GM21619 (cell line): Measurements from ENCODE around the gene GLTP.
"Not testable (repeated sequence)": the region's sequence is repeated elsewhere in the genome, so short reads cannot be mapped to it uniquely, and the experiment has no call there.

ENCODE experiments used
- ATAC-seq: cut with Tn5 transposase; IDR thresholded peaks from one replicate; pipeline ENCODE4 v1.9.1; 2021; ENCODE audit not compliant: unreplicated experiment

GLTP gene

DNA sequence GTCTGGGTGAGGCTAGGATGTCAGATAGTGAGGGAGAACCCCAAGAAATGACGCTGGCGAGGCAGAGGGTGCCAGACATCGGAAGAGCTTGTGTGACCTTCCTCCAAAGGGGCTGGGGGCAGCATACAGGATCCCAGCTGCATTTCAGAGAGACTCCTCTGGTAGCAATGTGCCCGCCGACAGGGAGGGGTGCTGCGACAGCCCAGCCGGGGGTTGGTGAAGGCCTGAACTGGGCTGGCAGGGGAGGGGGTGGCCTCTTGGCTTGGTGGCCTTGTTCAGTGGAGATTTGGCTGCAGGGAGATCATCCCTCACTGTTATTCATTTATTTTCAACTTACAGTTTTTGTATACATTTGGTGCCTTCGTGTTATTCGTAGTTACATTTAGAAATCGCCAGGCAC lies 25.0 kb upstream of the GLTP start:
- no peak for ATAC-seq

- ATAC-seq = no peak
Observed at GRCh38 chr12:109902891-109903418, 22.6 kb upstream of the GLTP start.

GRCh38 chr12:109900752-109901580 lies 20.6 kb upstream of the GLTP start:
- peak; percentile 21 for ATAC-seq

DNA sequence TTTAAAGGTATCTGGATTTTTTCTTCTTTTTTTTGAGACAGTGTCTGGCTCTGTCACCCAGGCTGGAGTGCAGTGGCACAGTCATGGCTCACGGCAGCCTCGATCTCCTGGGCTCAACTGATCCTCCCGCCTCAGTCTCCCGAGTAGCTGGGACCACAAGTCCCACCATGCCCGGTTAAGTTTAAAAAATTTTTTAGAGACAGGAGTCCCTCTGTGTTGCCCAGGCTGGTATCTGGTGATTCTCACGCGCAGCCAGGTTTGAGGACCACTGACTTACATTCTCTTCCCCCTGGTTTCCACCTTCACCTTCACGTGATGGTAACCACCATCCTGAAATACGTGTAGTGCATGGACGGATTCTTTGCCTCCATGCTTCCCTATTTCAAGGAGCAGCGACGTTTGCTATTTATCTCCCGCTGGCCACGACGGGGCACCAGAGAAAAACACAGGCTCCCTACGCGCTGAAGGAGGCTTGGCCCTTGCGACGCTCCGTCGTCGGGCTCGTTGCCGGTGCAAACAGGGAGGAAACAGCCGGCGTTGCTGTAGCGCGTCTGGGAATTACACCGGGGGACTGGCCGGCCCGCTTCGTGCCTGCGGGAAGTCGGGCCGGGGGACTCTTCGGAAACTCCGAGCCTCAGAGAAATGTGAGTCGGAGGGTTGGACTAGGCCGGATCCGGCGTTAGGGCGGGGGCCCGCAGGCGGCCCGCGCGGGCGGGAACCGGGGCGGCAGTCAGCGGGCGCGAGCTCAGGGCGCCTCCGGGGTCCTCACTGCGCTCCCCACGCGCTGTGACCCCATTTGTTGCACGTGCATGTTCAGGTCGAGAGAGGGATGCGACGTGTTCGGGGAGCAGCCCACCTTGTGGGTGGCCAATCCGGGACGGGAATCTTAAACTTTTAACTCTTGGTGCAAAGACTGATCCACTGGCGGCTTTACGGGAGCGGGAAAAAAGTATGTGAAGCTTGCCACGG lies 19.7 kb upstream of the GLTP start, which contains the start of gene TCHP:
TCHP (plus strand) TSS at position 492 of the 969 bp plus-strand sequence. CDS start 2,753 bp downstream, outside the sequence.
- peak; percentile 79 for ATAC-seq

DNA sequence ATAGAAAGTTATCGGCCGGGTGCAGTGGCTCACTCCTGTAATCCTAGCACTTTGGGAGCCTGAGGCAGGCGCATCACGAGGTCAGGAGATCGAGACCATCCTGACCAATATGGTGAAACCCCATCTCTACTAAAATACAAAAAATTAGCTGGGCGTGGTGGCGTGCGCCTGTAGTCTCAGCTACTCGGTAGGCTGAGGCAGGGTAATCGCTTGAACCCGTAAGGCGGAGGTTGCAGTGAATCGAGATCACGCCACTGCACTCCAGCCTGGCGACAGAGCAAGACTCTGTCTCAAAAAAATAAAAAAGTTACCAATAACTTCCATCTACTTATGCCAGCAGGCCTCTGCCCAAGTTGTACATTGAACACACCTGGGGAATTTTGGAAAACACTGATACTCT lies 19.0 kb upstream of the GLTP start:
- not testable (repeated sequence) for ATAC-seq

DNA sequence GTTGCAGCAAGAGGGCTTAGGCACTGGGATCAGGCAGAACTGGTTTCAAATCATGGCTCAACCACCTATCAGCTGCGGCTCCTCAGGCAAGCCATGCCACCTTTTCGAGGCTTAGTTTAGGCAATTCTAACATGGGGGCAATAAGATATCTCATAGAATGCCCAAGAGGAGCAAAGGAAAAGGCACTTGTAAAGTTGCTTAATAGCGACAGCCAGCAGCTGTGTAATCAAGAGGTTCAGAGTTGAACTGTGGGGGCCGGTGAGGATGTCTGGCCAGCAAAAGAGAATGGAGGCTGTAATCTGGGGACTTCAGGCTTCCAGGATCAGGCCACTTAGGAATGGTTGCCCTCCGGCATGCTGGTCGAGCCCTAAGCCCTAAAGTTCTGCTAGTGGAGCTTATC lies 16.7 kb upstream of the GLTP start:
- ATAC-seq = no peak

- no peak for ATAC-seq
Observed at GRCh38 chr12:109896188-109896587, 15.8 kb upstream of the GLTP start.

- no peak for ATAC-seq
Observed at GRCh38 chr12:109894939-109895338, 14.6 kb upstream of the GLTP start.

- ATAC-seq = no peak
Observed at GRCh38 chr12:109893261-109893995, 13.1 kb upstream of the GLTP start.

- peak; percentile 70 for ATAC-seq
Observed at GRCh38 chr12:109892748-109893147, 12.4 kb upstream of the GLTP start.

DNA sequence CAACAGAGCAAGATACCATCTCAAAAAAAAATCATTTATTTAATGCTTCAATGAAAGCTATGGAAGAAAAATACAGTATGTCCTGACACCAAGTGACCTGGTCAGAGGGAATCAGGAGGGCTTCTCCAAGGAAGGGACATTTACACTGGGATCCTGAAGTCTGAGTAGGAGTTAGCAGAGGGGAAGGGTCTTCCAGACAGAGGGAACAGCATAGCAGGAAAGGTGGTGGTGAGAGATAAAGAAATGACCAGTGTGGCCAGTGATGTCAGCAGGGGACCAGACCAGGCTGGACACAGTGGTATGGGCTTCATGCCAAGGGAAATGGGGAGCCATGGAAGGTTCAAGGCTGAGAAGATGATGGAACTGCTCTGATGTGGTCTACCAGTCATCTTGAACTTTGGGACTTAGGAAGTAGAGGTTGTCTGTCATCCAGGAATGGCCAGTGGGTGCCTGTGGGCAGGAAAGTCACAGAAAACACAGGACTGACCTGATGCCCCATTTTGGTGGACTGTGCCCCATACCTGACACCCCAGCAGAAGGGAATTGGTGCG lies 11.9 kb upstream of the GLTP start:
- ATAC-seq = no peak

GRCh38 chr12:109891731-109892130 lies 11.4 kb upstream of the GLTP start:
- ATAC-seq = not testable (repeated sequence)

- ATAC-seq = no peak
Observed at GRCh38 chr12:109890620-109891170, 10.4 kb upstream of the GLTP start.

GRCh38 chr12:109888179-109889020 lies 8.1 kb upstream of the GLTP start:
- peak; percentile 36 for ATAC-seq

DNA sequence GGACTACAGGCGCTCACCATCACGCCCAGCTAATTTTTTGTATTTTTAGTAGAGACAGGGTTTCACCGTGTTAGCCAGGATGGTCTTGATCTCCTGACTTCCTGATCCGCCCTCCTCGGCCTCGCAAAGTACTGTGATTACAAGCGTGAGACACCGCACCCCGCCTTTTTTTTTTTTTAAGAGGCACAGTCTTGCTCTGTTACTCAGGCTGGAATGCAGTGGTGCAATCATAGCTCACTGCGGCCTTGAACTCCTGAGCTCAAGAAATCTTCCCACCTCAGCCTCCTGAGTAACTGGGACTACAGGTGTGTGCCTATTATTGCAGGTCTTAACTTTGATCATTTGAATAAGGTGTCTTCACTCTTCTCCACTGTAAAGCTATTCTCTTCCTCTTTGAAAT lies 5.3 kb upstream of the GLTP start:
- no peak for ATAC-seq

GRCh38 chr12:109883461-109883860 lies 3.1 kb upstream of the GLTP start:
- no peak for ATAC-seq

- no peak for ATAC-seq
Observed at GRCh38 chr12:109881752-109882151, 1.4 kb upstream of the GLTP start.

- ATAC-seq = no peak
Observed at GRCh38 chr12:109880938-109881337, 597 bp upstream of the GLTP start.

- no peak for ATAC-seq
Observed at GRCh38 chr12:109879351-109880042, 844 bp downstream of the GLTP start.
